Endothelial cell of umbilical vein (primary cell): ENCODE data around the gene ABCG4.

ENCODE experiments used
- EZH2 ChIP-seq: IDR thresholded peaks from 2 replicates; pipeline ENCODE4 v1.6.1; 2012; ENCODE audit warnings: borderline replicate concordance, low read depth, mild to moderate bottlenecking, moderate library complexity, low read length, inconsistent platforms; ENCODE audit not compliant: severe bottlenecking
- GATA2 ChIP-seq: IDR thresholded peaks from 2 replicates; pipeline ENCODE4 v1.7.0; 2011; ENCODE audit warnings: low read depth, mild to moderate bottlenecking, moderate library complexity, mixed read lengths, low read length; ENCODE audit not compliant: insufficient read length, insufficient read depth
- POLR2A ChIP-seq: IDR thresholded peaks from 2 replicates; pipeline ENCODE4 v1.6.1; 2012; ENCODE audit warnings: low read depth, mild to moderate bottlenecking, control low read depth, low read length
- POLR2AphosphoS5 ChIP-seq: IDR thresholded peaks from 2 replicates; pipeline ENCODE4 v1.6.1; 2012; ENCODE audit warnings: low read depth, mild to moderate bottlenecking, control low read depth, low read length, moderate library complexity; ENCODE audit not compliant: insufficient read depth
- TF ChIP-seq, protein P1 (sequence below), 2 donors: IDR thresholded peaks; 1 replicate in 1 of 2; 2 replicates in 1 of 2; pipeline ENCODE4 v1.5.1; 2011; ENCODE audit warnings: low read length in 2 of 2, mild to moderate bottlenecking in 2 of 2, moderate library complexity in 2 of 2, control low read depth in 1 of 2, inconsistent platforms in 1 of 2, low read depth in 1 of 2; ENCODE audit not compliant: insufficient read depth in 1 of 2; ENCODE audit errors: extremely low read depth in 1 of 2
- TF ChIP-seq, protein P2 (sequence below): IDR thresholded peaks from 2 replicates; pipeline ENCODE4 v1.6.1; 2011; ENCODE audit not compliant: insufficient read depth, insufficient read length

DNA sequence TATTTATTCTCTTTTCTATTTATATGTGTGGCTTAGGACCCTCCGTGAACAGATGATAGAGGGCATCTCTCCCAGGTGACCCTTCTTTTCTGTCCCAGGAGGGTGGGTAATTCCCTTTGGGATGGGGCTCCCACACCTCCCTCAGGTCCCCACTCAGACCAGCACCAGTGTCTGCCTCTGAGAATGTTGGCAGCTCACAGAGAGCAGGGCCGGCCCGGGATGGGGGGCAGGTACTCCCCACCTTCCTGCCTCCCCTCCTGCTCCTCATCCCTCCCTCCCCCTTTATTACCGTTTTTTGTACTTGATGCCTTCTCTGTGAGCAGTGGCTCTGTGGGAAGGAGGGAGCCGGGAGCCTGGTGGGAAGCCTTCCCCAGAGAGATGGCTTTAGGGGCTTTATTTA lies 32.3 kb upstream of the ABCG4 start:
- TF ChIP-seq POLR2A, result no peak
- TF ChIP-seq, protein P1, sequence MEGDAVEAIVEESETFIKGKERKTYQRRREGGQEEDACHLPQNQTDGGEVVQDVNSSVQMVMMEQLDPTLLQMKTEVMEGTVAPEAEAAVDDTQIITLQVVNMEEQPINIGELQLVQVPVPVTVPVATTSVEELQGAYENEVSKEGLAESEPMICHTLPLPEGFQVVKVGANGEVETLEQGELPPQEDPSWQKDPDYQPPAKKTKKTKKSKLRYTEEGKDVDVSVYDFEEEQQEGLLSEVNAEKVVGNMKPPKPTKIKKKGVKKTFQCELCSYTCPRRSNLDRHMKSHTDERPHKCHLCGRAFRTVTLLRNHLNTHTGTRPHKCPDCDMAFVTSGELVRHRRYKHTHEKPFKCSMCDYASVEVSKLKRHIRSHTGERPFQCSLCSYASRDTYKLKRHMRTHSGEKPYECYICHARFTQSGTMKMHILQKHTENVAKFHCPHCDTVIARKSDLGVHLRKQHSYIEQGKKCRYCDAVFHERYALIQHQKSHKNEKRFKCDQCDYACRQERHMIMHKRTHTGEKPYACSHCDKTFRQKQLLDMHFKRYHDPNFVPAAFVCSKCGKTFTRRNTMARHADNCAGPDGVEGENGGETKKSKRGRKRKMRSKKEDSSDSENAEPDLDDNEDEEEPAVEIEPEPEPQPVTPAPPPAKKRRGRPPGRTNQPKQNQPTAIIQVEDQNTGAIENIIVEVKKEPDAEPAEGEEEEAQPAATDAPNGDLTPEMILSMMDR (IDR thresholded peaks at IDR 0.05; ENCODE audit: extremely low read depth in 1 of 2, insufficient read depth in 1 of 2, low read depth in 1 of 2, low read length in 2 of 2), result no peak
- TF ChIP-seq POLR2AphosphoS5, result no peak
- no peak for TF ChIP-seq GATA2
- TF ChIP-seq EZH2, result no peak
- TF ChIP-seq, protein P2, sequence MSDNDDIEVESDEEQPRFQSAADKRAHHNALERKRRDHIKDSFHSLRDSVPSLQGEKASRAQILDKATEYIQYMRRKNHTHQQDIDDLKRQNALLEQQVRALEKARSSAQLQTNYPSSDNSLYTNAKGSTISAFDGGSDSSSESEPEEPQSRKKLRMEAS, result no peak
